ENCODE results near the gene IL7R.
"Not testable (repeated sequence)": the region's sequence is repeated elsewhere in the genome, so short reads cannot be mapped to it uniquely, and the experiment has no call there.

The IL7R gene

DNA sequence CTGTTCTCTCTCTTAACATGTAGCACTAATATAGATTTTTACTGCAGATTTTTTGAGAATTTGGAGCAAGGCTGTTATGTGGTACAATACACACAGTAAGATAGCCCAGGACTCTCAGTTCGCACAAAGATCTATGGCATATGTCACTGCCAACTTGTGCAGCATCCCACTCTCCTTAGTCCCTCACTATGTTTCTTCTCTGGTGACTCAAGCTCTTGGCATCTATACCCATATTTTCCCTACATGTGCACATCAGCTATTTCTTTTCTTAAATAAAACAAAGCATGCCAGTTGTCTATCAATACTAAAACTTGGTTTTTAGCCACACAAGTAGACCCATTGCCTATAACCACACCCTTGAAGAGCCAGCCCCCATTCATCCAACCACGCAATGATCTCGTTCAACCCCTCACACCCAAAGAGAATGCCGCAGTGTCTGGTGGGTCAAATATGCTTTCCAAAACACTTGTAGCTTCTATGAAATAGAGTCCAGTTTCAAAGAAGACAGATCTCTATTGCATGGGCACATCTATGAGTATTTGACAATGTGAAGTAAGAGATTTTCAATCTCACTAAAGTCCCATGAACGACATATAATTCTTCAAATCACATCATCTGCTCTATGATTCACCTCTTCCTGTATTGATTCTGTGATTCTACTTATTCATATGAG, 18.2 kb upstream of the IL7R start:
- DNase-seq (ENCODE audit: low read depth in 2 of 2) = no peak

DNA sequence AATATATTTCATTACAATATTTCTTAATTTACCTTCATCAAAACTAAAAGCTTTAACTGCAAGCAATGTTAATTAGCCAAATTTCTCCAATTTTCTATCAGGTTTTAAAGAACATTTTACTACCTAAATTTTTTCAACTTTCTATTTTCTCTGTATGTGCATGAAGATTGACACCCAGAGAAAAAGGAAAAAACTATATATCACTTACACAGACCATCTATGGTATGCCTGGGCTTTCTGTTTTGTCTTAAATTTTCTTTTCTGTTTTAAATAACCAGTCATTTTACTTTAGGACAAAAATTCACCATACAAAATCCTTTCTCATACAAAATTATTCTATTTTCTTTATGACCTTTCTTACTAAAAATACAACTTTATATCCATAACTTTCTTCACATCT, 13.8 kb upstream of the IL7R start:
- no peak for DNase-seq (ENCODE audit: low read depth in 2 of 2)

GRCh38 chr5:35845508-35845907, 11.2 kb upstream of the IL7R start:
- not testable (repeated sequence) for DNase-seq (ENCODE audit: low read depth in 2 of 2)

DNA sequence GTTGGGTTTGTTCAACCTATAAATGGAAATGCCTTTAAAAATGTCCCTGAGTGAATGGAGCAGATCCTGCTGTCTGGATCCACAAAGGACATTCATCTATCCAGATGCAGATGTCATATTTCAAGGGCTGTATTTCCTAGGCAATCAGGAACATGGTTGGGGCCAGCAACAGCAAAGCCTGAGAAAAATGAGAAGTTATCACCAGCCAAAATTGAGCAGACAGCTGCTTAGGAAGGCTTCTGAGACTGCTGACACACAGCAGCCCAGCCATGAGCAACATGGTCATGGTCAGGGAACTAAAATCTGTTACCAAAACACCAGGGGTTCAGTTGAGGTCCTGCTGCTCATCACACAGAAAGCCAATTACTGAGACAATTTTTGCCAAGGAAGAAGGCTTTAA, 9.2 kb upstream of the IL7R start:
- no peak for DNase-seq (ENCODE audit: low read depth in 2 of 2)

DNA sequence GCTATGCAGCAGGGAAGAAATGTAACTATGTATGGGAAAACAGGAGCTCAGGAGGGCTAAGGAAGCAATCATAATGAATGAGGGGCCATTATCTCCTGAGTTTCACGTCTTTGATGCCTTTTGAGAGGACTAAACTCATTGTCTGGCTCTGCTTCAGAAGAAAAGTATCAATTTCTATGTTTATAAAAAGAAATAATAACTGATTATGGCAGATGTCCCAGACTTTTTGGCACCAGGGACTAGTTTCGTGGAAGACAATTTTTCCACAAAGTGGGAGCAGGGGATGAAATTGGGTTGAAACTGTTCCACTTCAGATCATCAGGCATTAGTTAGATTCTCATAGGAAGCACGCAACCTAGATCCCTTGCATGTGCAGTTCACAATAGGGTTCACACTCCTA, 8.7 kb upstream of the IL7R start:
- DNase-seq (ENCODE audit: low read depth in 2 of 2) = no peak

GRCh38 chr5:35849860-35850259, 6.8 kb upstream of the IL7R start:
- no peak for DNase-seq (ENCODE audit: low read depth in 2 of 2)

GRCh38 chr5:35850967-35851680, 5.6 kb upstream of the IL7R start:
- DNase-seq (ENCODE audit: low read depth in 2 of 2) = no peak

DNA sequence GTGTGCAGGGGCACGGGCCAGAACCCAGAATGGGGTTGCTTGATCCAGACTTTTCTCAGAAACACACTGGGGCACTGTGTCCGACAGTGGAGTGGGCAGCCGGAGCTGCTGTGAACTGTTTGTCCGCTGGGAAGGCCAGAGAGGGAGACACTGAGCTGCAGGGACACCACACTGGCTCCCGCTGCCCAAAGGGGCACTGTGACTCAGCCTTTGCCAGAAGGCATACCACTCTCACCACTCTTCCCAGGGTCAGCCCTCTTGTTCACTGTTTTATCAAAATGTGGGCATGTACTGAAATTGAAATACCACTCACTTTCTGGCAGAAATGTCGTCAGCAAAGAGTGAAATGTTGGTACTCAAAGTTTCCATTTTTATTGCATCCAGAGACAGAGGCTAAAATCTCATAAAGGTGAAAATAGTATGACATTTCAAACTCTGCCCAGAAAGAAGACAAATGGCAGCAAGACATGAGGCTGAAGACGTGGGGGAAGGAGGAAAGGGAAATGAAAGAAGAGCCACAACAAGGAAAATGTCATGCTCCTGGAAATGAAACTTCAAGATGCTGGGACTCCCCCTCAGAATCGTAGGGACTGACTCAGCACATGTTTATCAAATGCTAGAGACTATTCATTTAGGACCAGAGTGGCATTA, 4.5 kb upstream of the IL7R start:
- no peak for DNase-seq (ENCODE audit: low read depth in 2 of 2)

- no peak for DNase-seq (ENCODE audit: low read depth in 2 of 2)
Measured at GRCh38 chr5:35852773-35853172, 3.9 kb upstream of the IL7R start.

- no peak for DNase-seq (ENCODE audit: low read depth in 2 of 2)
Measured at GRCh38 chr5:35853631-35854030, 3.1 kb upstream of the IL7R start.

DNA sequence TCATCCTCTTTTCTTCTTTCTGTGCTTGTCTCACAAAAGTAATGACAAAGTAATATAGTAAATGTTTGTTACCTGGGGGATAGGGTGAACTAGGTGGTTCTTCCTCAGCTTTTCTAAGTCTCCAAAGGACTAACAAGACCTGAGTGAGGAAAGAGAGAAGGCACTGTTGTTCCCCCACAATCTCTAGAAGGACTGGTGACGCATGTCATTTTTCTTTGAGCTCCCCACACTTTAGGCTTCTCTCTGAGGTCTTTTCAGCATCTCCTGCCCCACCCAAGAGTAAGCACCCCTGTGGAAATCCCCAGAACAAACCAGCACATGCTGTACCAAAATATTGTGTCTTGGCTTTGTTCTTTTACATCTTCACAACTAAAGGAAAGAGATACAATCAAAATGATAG, 2.4 kb upstream of the IL7R start:
- no peak for DNase-seq (ENCODE audit: low read depth in 2 of 2)

- DNase-seq (ENCODE audit: low read depth in 2 of 2) = no peak
Measured at GRCh38 chr5:35855187-35855586, 1.5 kb upstream of the IL7R start.

DNA sequence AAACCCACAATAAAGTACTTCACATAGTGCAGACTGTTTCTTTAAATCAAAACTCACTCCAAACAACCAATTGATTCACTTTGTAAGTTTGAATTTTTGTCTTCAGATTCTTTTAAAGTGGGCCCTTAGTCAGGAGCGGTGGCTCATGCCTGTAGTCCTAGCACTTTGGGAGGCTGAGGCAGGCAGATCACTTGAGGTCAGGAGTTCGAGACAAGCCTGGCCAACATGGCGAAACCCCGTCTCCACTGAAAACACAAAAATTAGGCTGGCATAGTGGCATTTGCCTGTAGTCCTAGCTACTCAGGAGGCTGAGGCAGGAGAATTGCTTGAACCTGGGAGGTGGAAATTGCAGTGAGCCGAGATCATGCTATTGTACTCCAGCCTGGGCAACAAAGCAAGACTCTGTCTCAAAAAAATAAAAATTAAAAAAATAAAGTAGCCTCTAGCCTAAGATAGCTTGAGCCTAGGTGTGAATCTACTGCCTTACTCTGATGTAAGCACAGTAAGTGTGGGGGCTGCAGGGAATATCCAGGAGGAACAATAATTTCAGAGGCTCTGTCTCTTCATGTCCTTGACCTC, 416 bp upstream of the IL7R start:
- DNase-seq (ENCODE audit: low read depth in 2 of 2) = not testable (repeated sequence)

DNA sequence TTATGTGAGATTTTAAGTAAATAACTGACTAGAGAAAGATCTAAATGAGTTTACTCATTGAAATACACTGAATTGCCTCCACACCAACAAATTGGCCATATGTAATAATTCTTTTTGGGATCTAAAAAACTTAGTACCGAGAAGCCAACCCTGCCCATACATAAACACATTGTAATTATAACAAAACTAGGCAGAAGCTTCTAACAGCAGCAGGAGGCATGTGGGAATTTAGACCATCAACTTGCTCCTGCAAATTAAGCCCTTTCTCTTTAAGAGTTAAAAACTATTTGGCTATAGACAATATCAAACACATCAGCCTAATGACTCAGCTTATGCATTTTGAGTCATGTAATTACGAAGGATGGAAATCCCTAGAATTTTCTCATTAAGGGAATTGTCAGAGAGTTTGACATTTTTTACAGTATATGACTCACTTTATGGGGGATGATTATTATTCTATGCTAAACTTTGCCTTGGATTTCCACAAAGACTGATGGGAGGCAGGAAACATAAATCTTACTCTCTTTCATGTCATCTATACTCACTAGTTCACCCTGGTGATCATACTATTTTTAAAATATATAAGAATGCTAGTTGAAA, 1.0 kb downstream of the IL7R start:
- DNase-seq (ENCODE audit: low read depth in 2 of 2) = peak; percentile 88 to 89

DNA sequence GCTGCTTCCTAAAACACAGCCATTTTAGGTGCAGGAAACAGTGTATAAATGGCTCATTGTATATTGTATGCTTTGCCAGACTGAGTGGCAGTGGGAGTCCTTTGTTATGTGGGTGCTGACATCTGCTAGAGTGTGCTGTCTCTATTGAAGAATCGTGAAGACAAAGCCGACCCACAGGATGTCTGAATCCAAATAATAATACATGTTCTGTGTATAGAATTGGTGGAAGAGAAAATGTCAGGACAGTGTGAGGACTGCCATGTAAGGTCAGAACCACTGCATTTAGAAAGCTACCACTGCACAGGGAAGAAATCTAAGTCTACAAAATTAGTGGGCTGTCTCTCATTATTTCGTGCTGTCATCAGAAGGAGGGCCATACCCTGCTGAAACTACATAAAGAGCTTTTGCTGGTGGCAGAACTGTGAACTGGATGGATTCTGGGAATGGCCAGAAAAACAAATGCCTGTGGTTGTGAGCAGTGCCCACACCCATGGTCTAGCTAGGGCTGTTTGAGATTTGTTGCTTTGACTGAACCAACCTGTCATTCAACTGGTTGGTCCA, 2.5 kb downstream of the IL7R start:
- no peak for DNase-seq (ENCODE audit: low read depth in 2 of 2)

GRCh38 chr5:35860686-35861085, 4.0 kb downstream of the IL7R start:
- DNase-seq (ENCODE audit: low read depth in 2 of 2) = peak; percentile 37 to 45

- DNase-seq (ENCODE audit: low read depth in 2 of 2) = no peak
Measured at GRCh38 chr5:35861718-35862117, 5.0 kb downstream of the IL7R start.

GRCh38 chr5:35862126-35862525, 5.4 kb downstream of the IL7R start:
- DNase-seq (ENCODE audit: low read depth in 2 of 2) = no peak

- no peak for DNase-seq (ENCODE audit: low read depth in 2 of 2)
Measured at GRCh38 chr5:35863159-35863558, 6.5 kb downstream of the IL7R start.

DNA sequence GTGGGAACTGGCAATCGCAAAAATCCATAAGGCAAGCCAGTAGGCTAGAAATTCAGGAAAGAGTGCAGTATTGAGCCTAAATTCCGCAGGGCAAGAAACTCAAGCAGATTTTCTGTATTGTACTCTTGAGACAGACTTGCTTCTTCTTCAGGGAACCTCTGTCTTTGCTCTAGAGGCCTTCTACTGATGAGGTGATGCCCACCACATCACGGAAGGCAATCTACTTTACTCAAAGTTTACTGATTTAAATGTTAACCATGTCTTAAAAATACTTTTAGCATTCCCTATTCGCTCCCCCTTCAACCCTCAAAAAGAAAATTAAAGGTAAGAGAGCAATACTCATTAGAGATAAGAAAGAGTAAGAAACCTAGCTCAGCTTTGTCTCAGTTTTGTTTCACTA, 11.3 kb downstream of the IL7R start:
- DNase-seq (ENCODE audit: low read depth in 2 of 2) = no peak

- no peak for DNase-seq (ENCODE audit: low read depth in 2 of 2)
Measured at GRCh38 chr5:35869685-35870277, 13.1 kb downstream of the IL7R start.

- DNase-seq (ENCODE audit: low read depth in 2 of 2) = no peak
Measured at GRCh38 chr5:35870605-35871004, 13.9 kb downstream of the IL7R start.
